Thyroid gland (tissue), 4 donors: ENCODE results near the gene DAB2IP. TPM values are rescaled to one million over a fixed set of nuclear protein-coding genes. Genes with fewer than 3 reads are reported as not detected.
A peak's percentile ranks its signal among the peaks of the same experiment; 100 is the strongest.

ENCODE experiments used
- DNase-seq, 2 donors: peaks; one replicate each; pipeline ENCODE4 v3.0.0-alpha.2; 2019
- H3K27ac ChIP-seq, 3 donors: fragments of 200-600 bp; sonication (generic); 1 replicate in 2 of 3; 2 replicates in 1 of 3; pipeline ENCODE4 v1.5.1; 2016 to 2019; ENCODE audit warnings: mild to moderate bottlenecking in 1 of 3, moderate library complexity in 1 of 3
- H3K27me3 ChIP-seq: fragments of 200-600 bp; sonication (generic); one replicate; pipeline ENCODE4 v1.5.1; 2019
- H3K36me3 ChIP-seq, 2 donors: fragments of 200-600 bp; sonication (generic); one replicate each; pipeline ENCODE4 v1.5.1; 2016 to 2019
- H3K4me1 ChIP-seq, 2 donors: fragments of 200-600 bp; sonication (generic); one replicate each; pipeline ENCODE4 v1.5.1; 2017 to 2019
- H3K4me3 ChIP-seq, 3 donors: fragments of 200-600 bp; sonication (generic); replicated peaks in 1 of 3; 1 replicate in 2 of 3; 2 replicates in 1 of 3; pipeline ENCODE4 v1.5.1; 2016; ENCODE audit warnings: mild to moderate bottlenecking in 1 of 3
- H3K9me3 ChIP-seq: fragments of 200-600 bp; sonication (generic); one replicate; pipeline ENCODE4 v1.5.1; 2017
- POLR2A ChIP-seq, 2 donors: fragments of 450-650 bp; IDR thresholded peaks; one replicate each; pipeline ENCODE4 v1.6.1; 2017; ENCODE audit warnings: antibody characterized with exemption in 2 of 2, mild to moderate bottlenecking in 2 of 2, moderate library complexity in 1 of 2
- WGBS, 2 donors: methylation state at CpG; one replicate each; pipeline ENCODE4 v1.1.5; 2017; 5-methylcytosine and 5-hydroxymethylcytosine counted together
- intact Hi-C: fragments of 100-400 bp; cut with DNase I; formaldehyde crosslinking; loops from one replicate; pipeline ENCODE4 v1.15.1; 2023
- total RNA-seq, 4 donors: library from RNA; depleted of rRNA; stranded (reverse); fragments of >200 nt; gene quantifications; one replicate each; pipeline ENCODE4 v1.2.3, GENCODE V29; 2016
- TF ChIP-seq, protein P1 (sequence below), 6 experiments: fragments of 200-600 bp in 3 of 6; fragments of 450-650 bp in 3 of 6; sonication (generic) in 3 of 6; IDR thresholded peaks; one replicate each; pipeline ENCODE4 v1.5.1; 2016 to 2019; ENCODE audit warnings: antibody characterized with exemption in 6 of 6, mild to moderate bottlenecking in 2 of 6, inconsistent platforms in 1 of 6, moderate library complexity in 1 of 6

Gene DAB2IP
- total RNA-seq, 4 donors from 2014 or later, result 26.0 to 48.5 (median 38.2) TPM

- 92 to 93% methylated on average over 10 of the region's 10 CpGs for WGBS, 2 donors
- intact Hi-C loops, result loop anchor here (5.0 kb wide), 1 partner anchor 248 kb away; no protein-coding TSS in a partner anchor
- Histone ChIP-seq H3K4me3 (no peak overlapping the region), H3K9me3 (no peaks in the 10 kb centered on the region), H3K27ac (peak overlapping the region in 1 of 3 donors; percentile 59), H3K27me3 (no peaks in the 10 kb centered on the region), H3K4me1 (peaks cover 29 to 75% of the 10 kb centered on the region in 2 donors), H3K36me3 (no peaks in the 10 kb centered on the region)
- no peak for DNase-seq
- TF ChIP-seq, protein P1, sequence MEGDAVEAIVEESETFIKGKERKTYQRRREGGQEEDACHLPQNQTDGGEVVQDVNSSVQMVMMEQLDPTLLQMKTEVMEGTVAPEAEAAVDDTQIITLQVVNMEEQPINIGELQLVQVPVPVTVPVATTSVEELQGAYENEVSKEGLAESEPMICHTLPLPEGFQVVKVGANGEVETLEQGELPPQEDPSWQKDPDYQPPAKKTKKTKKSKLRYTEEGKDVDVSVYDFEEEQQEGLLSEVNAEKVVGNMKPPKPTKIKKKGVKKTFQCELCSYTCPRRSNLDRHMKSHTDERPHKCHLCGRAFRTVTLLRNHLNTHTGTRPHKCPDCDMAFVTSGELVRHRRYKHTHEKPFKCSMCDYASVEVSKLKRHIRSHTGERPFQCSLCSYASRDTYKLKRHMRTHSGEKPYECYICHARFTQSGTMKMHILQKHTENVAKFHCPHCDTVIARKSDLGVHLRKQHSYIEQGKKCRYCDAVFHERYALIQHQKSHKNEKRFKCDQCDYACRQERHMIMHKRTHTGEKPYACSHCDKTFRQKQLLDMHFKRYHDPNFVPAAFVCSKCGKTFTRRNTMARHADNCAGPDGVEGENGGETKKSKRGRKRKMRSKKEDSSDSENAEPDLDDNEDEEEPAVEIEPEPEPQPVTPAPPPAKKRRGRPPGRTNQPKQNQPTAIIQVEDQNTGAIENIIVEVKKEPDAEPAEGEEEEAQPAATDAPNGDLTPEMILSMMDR (IDR thresholded peaks at IDR 0.05), result no peak
- no peak for TF ChIP-seq POLR2A (IDR thresholded peaks at IDR 0.05)
These were observed 98.2 kb downstream of the DAB2IP start for GRCh38 chr9:121749614-121750013.

- H3K4me1 ChIP-seq, result peaks cover 22 to 74% of the 10 kb centered on the region in 2 donors
- no peak overlapping the region for H3K4me3 ChIP-seq
- 91 to 96% methylated on average over 10 to 11 of the region's 11 CpGs for WGBS, 2 donors
- TF ChIP-seq POLR2A (IDR thresholded peaks at IDR 0.05), result no peak
- TF ChIP-seq, protein P1 (IDR thresholded peaks at IDR 0.05), result no peak
- H3K9me3 ChIP-seq, result no peaks in the 10 kb centered on the region
- no peak overlapping the region for H3K27ac ChIP-seq
- intact Hi-C loops, result no loop called here
- no peaks in the 10 kb centered on the region for H3K27me3 ChIP-seq
- H3K36me3 ChIP-seq, result no peaks in the 10 kb centered on the region
- no peak for DNase-seq
These were observed 98.9 kb downstream of the DAB2IP start for GRCh38 chr9:121750259-121750714.

GRCh38 chr9:121750715-121751623 is 99.5 kb downstream of the DAB2IP start:
- Histone ChIP-seq H3K36me3 (no peaks in the 10 kb centered on the region), H3K4me1 (peaks cover 15 to 67% of the 10 kb centered on the region in 2 donors), H3K4me3 (no peak overlapping the region), H3K27me3 (no peaks in the 10 kb centered on the region), H3K27ac (no peak overlapping the region), H3K9me3 (no peaks in the 10 kb centered on the region)
- TF ChIP-seq POLR2A (IDR thresholded peaks at IDR 0.05), result no peak
- TF ChIP-seq, protein P1 (IDR thresholded peaks at IDR 0.05), result no peak
- intact Hi-C loops, result no loop called here
- WGBS, 2 donors, result 91 to 93% methylated on average over 16 to 17 of the region's 17 CpGs
- no peak for DNase-seq

GRCh38 chr9:121751686-121752445 is 100.4 kb downstream of the DAB2IP start:
- Histone ChIP-seq H3K36me3 (no peaks in the 10 kb centered on the region), H3K4me3 (no peak overlapping the region), H3K4me1 (peaks cover 14 to 58% of the 10 kb centered on the region in 2 donors), H3K27me3 (no peaks in the 10 kb centered on the region), H3K9me3 (no peaks in the 10 kb centered on the region), H3K27ac (no peak overlapping the region)
- TF ChIP-seq, protein P1 (IDR thresholded peaks at IDR 0.05), result no peak
- no peak for TF ChIP-seq POLR2A (IDR thresholded peaks at IDR 0.05)
- no peak for DNase-seq
- intact Hi-C loops, result no loop called here
- WGBS, 2 donors, result 83 to 90% methylated on average over 8 to 13 of the region's 13 CpGs
